ENCODE results near the gene LDAF1. TPM values are rescaled to one million over a fixed set of nuclear protein-coding genes. Genes with fewer than 3 reads are reported as not detected.

Gene LDAF1
- total RNA-seq, 4 donors from 2014 or later: 96.2 to 211 (median 200) TPM

DNA sequence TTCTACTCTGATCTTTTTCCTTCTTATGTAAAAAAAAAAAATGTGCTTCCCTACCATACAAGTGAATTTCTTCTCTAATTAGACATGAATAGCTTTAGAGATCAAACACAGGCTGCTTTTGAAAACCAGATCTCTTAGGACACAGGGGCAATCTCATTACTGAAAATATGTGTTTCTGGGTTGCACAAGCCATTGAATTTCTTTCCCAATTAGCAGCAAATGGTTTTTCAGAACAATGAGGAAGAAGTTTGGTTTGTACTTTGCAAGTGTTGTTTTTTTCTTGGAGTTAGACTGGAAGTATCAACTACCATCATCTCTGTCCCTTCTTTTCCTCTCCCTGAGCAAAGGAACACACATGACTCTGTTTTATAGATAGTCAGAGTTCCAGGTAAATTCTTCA lies 69.4 kb downstream of the LDAF1 start:
- H3K4me3 ChIP-seq: no peak overlapping the region

DNA sequence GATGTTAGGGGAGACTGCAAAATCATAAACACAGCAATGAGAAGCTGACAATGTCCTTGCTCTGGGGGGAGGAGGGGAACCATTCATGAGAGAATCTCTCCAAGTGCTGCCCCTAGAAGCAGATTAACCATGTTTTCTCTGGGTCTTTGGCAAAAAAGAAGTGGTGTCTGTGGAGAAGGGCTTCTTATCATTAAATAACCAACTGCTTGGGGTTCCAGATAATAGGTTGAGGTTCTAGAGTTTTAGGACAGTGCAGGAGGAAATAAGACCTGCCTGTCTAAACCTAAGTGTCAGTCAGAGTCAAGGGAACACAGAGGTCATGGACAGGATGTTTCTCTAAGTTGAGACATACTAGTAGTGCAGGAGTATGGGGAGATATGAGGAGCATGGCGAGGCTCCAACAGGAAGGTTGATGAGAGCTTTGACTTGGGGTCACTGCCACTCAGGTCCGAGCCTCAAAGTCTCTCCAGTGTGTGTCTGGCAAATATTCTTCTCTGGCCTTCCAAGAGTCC lies 69.9 kb downstream of the LDAF1 start:
- 87% methylated on average over 2 of the region's 2 CpGs for WGBS
- TF ChIP-seq POLR2AphosphoS5 (IDR thresholded peaks at IDR 0.05): no peak
- TF ChIP-seq POLR2A (IDR thresholded peaks at IDR 0.05): no peak
- TF ChIP-seq EP300 (IDR thresholded peaks at IDR 0.05): no peak
- TF ChIP-seq, protein P1, sequence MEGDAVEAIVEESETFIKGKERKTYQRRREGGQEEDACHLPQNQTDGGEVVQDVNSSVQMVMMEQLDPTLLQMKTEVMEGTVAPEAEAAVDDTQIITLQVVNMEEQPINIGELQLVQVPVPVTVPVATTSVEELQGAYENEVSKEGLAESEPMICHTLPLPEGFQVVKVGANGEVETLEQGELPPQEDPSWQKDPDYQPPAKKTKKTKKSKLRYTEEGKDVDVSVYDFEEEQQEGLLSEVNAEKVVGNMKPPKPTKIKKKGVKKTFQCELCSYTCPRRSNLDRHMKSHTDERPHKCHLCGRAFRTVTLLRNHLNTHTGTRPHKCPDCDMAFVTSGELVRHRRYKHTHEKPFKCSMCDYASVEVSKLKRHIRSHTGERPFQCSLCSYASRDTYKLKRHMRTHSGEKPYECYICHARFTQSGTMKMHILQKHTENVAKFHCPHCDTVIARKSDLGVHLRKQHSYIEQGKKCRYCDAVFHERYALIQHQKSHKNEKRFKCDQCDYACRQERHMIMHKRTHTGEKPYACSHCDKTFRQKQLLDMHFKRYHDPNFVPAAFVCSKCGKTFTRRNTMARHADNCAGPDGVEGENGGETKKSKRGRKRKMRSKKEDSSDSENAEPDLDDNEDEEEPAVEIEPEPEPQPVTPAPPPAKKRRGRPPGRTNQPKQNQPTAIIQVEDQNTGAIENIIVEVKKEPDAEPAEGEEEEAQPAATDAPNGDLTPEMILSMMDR (IDR thresholded peaks at IDR 0.05): no peak
- H3K27ac ChIP-seq: no peak overlapping the region
- peaks cover under 1% of the 10 kb centered on the region for H3K27me3 ChIP-seq
- no peaks in the 10 kb centered on the region for H3K9me3 ChIP-seq
- DNase-seq (ENCODE audit: low spot score in 2 of 2): no peak
- no peaks in the 10 kb centered on the region for H3K4me1 ChIP-seq
- H3K36me3 ChIP-seq: no peaks in the 10 kb centered on the region
- H3K4me3 ChIP-seq: no peak overlapping the region

More for the DNA sequence above, 69.4 kb downstream of the LDAF1 start:
- TF ChIP-seq POLR2AphosphoS5 (IDR thresholded peaks at IDR 0.05) (no peak), POLR2A (IDR thresholded peaks at IDR 0.05) (no peak), EP300 (IDR thresholded peaks at IDR 0.05) (no peak)
- TF ChIP-seq, protein P1 (IDR thresholded peaks at IDR 0.05): no peak
- Histone ChIP-seq H3K36me3 (no peaks in the 10 kb centered on the region), H3K9me3 (no peaks in the 10 kb centered on the region), H3K4me1 (no peaks in the 10 kb centered on the region), H3K27me3 (peaks cover 5% of the 10 kb centered on the region), H3K27ac (no peak overlapping the region)
- DNase-seq (ENCODE audit: low spot score in 2 of 2): no peak

Other genes with a start within 250 kb of the LDAF1 start
- 1 to 10 TPM; 1.0 to 4.0 (median 1.6) TPM for gene DNAH3, start 7.8 kb upstream of the LDAF1 start, total RNA-seq
- gene ZP2, start 52.9 kb downstream of the LDAF1 start, total RNA-seq: not detected
- gene ANKS4B, start 75.0 kb downstream of the LDAF1 start, total RNA-seq: not detected
- gene CRYM, start 119.6 kb downstream of the LDAF1 start, total RNA-seq: 10 to 100 TPM in 1 of 4 donors, 1 to 10 TPM in 2, under 1 TPM in 1; 0.91 to 13.2 (median 5.5) TPM